Natural killer cell (primary cell): ENCODE measurements around the gene THBS1. TPM values are rescaled to one million over a fixed set of nuclear protein-coding genes. Genes with fewer than 3 reads are reported as not detected.

Experiments
- ATAC-seq, 3 donors: fragments of 150-1000 bp in 2 of 3; fragments of 200-7000 bp in 1 of 3; cut with Tn5 transposase; 1 replicate in 1 of 3; 2 replicates in 2 of 3; pipeline ENCODE4 v1.10.0; 2021; ENCODE audit warnings: mild to moderate bottlenecking in 2 of 3, moderate library complexity in 2 of 3
- DNase-seq, 2 donors: peaks; one replicate each; pipeline versions ENCODE4 v3.0.0 to v3.0.0-alpha.2; 2013 to 2021; ENCODE audit warnings: mixed read lengths in 1 of 2
- H3K27ac ChIP-seq: one replicate; pipeline ENCODE4 v1.5.1; 2013; ENCODE audit warnings: mild to moderate bottlenecking, low read length
- H3K27me3 ChIP-seq: one replicate; pipeline ENCODE4 v1.6.1; 2013; ENCODE audit warnings: low read length; ENCODE audit not compliant: control insufficient read depth, insufficient read depth
- H3K36me3 ChIP-seq: one replicate; pipeline ENCODE4 v1.6.1; 2013; ENCODE audit warnings: low read length; ENCODE audit not compliant: control insufficient read depth, insufficient read depth
- H3K4me1 ChIP-seq: one replicate; pipeline ENCODE4 v1.6.1; 2013; ENCODE audit warnings: low read length; ENCODE audit not compliant: control insufficient read depth, insufficient read depth
- H3K4me3 ChIP-seq: one replicate; pipeline ENCODE4 v1.5.1; 2013; ENCODE audit warnings: low read length
- H3K9me3 ChIP-seq: one replicate; pipeline ENCODE4 v1.6.1; 2013; ENCODE audit warnings: low read length; ENCODE audit not compliant: control insufficient read depth, insufficient read depth
- H3K27ac Mint-ChIP-seq, 2 donors: one replicate each; pipeline ENCODE4 v1.8.0; 2022; ENCODE audit warnings: mild to moderate bottlenecking in 2 of 2, mixed read lengths in 2 of 2, moderate library complexity in 1 of 2
- H3K27me3 Mint-ChIP-seq, 2 donors: one replicate each; pipeline ENCODE4 v1.8.0; 2022; ENCODE audit warnings: low read depth in 2 of 2, mixed read lengths in 2 of 2
- H3K36me3 Mint-ChIP-seq: one replicate; pipeline ENCODE4 v1.8.0; 2022; ENCODE audit warnings: mixed read lengths
- H3K4me1 Mint-ChIP-seq, 2 donors: one replicate each; pipeline ENCODE4 v1.8.0; 2022; ENCODE audit warnings: mixed read lengths in 2 of 2
- H3K4me3 Mint-ChIP-seq: one replicate; pipeline ENCODE4 v1.8.0; 2022; ENCODE audit warnings: mild to moderate bottlenecking, moderate library complexity, mixed read lengths
- H3K9me3 Mint-ChIP-seq, 2 donors: one replicate each; pipeline ENCODE4 v1.8.0; 2022; ENCODE audit warnings: mixed read lengths in 2 of 2
- WGBS: methylation state at CpG from one replicate; pipeline ENCODE4 v1.1.7; 2013; ENCODE audit warnings: missing lambda C conversion rate; ENCODE audit not compliant: insufficient coverage; 5-methylcytosine and 5-hydroxymethylcytosine counted together
- intact Hi-C: fragments of 100-400 bp; cut with micrococcal nuclease; formaldehyde crosslinking; loops from one replicate; pipeline ENCODE4 v1.14.2; 2022
- total RNA-seq, 4 donors: library from RNA; stranded (reverse); fragments of 120-200 nt in 1 of 4; gene quantifications; one replicate each; pipeline versions ENCODE4 v1.2.3 to v1.2.4, GENCODE V29; 2013 to 2022
- TF ChIP-seq, protein P1 (sequence below): fragments of 200-600 bp; IDR thresholded peaks from one replicate; pipeline ENCODE4 v1.8.0; 2022; ENCODE audit warnings: antibody characterized with exemption

Gene THBS1
- total RNA-seq, 3 donors from 2014 or later (not counting 1 experiment from before 2014, with no cell fraction given): 27.1 to 43.3 (median 38.3) TPM

DNA sequence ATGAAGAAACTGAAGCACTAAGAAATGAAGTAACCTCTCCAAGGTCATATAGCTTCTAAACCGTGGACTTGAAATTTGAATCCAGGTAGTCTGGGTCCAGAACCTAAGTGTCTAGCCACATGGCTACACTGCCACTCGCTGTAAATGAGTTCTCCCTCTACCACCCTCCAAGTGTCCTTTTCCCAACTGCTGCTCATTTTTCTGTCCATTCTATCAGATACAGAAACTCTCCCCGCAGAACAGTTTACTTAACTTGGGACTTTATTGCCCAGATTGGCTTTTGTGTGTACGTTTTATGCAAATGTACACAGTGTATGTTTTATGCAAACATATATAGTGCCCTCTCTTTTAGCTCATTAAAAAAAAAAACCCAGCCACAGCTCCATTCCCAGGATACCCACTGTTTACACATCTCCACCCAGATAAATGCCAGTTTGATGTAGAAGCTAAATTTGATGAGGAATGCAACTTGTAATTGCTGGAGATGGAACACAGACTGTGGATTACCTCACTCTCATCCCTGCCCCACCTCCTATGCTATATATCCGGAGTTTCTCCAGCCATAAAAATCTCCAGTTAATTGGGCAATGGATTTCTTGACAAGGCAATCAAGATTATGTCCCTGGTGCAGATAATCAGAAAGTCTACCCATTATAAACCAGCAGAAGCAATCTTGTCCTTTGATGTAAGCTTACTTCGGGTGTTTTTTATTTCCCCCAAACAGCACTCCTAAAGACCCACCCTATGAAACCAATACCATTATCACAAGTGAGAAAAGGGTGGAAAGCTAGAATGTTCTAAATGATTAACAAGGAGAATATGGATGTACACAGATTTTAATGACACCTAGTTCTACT is 42.0 kb downstream of the THBS1 start:
- H3K27me3 ChIP-seq: no peaks in the 10 kb centered on the region
- Mint-ChIP-seq H3K27me3 (no peaks in the 10 kb centered on the region), H3K36me3 (peaks cover 13% of the 10 kb centered on the region), H3K27ac (peak overlapping the region; percentile 100), H3K4me1 (peaks cover 75 to 83% of the 10 kb centered on the region in 2 donors), H3K4me3 (peak overlapping the region; percentile 97), H3K9me3 (peaks cover 0 to 2% of the 10 kb centered on the region in 2 donors)
- ATAC-seq (no peak), DNase-seq (no peak)
- peaks cover 6% of the 10 kb centered on the region for H3K9me3 ChIP-seq
- no peaks in the 10 kb centered on the region for H3K36me3 ChIP-seq
- TF ChIP-seq, protein P1, sequence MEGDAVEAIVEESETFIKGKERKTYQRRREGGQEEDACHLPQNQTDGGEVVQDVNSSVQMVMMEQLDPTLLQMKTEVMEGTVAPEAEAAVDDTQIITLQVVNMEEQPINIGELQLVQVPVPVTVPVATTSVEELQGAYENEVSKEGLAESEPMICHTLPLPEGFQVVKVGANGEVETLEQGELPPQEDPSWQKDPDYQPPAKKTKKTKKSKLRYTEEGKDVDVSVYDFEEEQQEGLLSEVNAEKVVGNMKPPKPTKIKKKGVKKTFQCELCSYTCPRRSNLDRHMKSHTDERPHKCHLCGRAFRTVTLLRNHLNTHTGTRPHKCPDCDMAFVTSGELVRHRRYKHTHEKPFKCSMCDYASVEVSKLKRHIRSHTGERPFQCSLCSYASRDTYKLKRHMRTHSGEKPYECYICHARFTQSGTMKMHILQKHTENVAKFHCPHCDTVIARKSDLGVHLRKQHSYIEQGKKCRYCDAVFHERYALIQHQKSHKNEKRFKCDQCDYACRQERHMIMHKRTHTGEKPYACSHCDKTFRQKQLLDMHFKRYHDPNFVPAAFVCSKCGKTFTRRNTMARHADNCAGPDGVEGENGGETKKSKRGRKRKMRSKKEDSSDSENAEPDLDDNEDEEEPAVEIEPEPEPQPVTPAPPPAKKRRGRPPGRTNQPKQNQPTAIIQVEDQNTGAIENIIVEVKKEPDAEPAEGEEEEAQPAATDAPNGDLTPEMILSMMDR: no peak
- WGBS: 82% methylated on average over 3 of the region's 6 CpGs
- intact Hi-C loops: loop anchor here (1.0 to 10.0 kb wide), 7 partner anchors 8 to 1048 kb away; partner anchors contain the start of gene FSIP1
- peak overlapping the region; percentile 100 for H3K27ac ChIP-seq
- peaks cover 56% of the 10 kb centered on the region for H3K4me1 ChIP-seq
- no peak overlapping the region for H3K4me3 ChIP-seq

DNA sequence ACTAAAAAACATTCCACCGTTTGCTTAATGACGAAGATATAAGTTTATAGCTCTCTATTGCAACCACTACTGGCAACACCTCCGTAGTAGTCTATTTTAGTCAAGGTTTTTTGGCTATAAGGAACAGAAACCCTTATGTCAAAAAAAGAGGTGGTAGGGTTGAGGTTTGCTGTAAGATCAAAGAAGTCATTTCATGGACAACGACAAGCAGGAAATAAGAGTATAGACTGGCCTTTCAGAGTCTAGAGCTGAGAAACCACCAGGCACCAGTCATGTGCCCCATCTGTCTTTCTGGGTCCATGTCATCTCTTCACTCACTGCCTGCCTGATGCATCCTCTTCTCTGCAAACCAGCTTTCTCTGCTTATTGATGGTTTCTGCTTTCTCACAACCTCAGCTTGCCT is 42.7 kb downstream of the THBS1 start:
- H3K4me3 ChIP-seq: no peak overlapping the region
- H3K9me3 ChIP-seq: peaks cover 6% of the 10 kb centered on the region
- Mint-ChIP-seq H3K27ac (peak overlapping the region; percentile 100), H3K4me3 (peak overlapping the region; percentile 97), H3K4me1 (peaks cover 82 to 83% of the 10 kb centered on the region in 2 donors), H3K27me3 (no peaks in the 10 kb centered on the region), H3K36me3 (peaks cover 13% of the 10 kb centered on the region), H3K9me3 (peaks cover 0 to 2% of the 10 kb centered on the region in 2 donors)
- WGBS: 0% methylated on average over 2 of the region's 4 CpGs
- no peaks in the 10 kb centered on the region for H3K36me3 ChIP-seq
- no peaks in the 10 kb centered on the region for H3K27me3 ChIP-seq
- ATAC-seq (peak; percentile 65 to 83 (median 75)), DNase-seq (peak; percentile 50 to 83)
- peak overlapping the region; percentile 100 for H3K27ac ChIP-seq
- H3K4me1 ChIP-seq: peaks cover 62% of the 10 kb centered on the region
- TF ChIP-seq, protein P1: no peak
- intact Hi-C loops: loop anchor here (1.0 to 10.0 kb wide), 7 partner anchors 8 to 1049 kb away; partner anchors contain the start of gene FSIP1

DNA sequence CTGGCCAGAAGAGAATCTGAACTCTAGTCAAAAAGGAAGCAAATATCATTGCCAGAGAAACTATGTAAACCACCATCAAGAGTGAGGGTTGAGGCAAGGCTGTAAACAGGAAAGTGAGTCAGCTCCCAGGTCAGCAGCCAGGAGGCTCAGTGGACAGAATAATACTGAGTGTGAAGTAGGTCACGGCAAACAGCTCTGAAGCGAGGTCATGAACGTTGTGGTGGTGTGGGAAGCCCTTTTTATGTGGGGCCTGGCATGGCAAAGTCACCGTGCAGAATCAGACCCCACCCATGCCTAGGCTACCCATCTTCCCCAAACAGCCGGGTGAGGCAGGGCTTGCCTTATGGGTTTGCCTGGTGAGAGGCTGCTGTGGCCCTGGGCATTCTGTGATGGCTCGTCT is 43.9 kb downstream of the THBS1 start:
- Histone ChIP-seq H3K4me3 (no peak overlapping the region), H3K36me3 (no peaks in the 10 kb centered on the region), H3K27ac (peak overlapping the region; percentile 100), H3K27me3 (no peaks in the 10 kb centered on the region), H3K9me3 (peaks cover 6% of the 10 kb centered on the region), H3K4me1 (peaks cover 75% of the 10 kb centered on the region)
- peak overlapping the region; percentile 100 for H3K27ac Mint-ChIP-seq
- ATAC-seq (peak; percentile 57 to 83 (median 77)), DNase-seq (peak; percentile 75 to 87)
- intact Hi-C loops: loop anchor here (2.0 to 10.0 kb wide), 4 partner anchors 42 to 1050 kb away; no protein-coding TSS in a partner anchor
- H3K9me3 Mint-ChIP-seq: peaks cover 0 to 2% of the 10 kb centered on the region in 2 donors
- H3K27me3 Mint-ChIP-seq: no peaks in the 10 kb centered on the region
- peaks cover 92 to 93% of the 10 kb centered on the region in 2 donors for H3K4me1 Mint-ChIP-seq
- H3K4me3 Mint-ChIP-seq: peak overlapping the region; percentile 97
- 12% methylated on average over 5 of the region's 6 CpGs for WGBS
- TF ChIP-seq, protein P1: no peak
- H3K36me3 Mint-ChIP-seq: peaks cover 10% of the 10 kb centered on the region
